ENCODE data around the gene SMC1B. TPM values are rescaled to one million over a fixed set of nuclear protein-coding genes. Genes with fewer than 3 reads are reported as not detected.

The SMC1B gene, protein sequence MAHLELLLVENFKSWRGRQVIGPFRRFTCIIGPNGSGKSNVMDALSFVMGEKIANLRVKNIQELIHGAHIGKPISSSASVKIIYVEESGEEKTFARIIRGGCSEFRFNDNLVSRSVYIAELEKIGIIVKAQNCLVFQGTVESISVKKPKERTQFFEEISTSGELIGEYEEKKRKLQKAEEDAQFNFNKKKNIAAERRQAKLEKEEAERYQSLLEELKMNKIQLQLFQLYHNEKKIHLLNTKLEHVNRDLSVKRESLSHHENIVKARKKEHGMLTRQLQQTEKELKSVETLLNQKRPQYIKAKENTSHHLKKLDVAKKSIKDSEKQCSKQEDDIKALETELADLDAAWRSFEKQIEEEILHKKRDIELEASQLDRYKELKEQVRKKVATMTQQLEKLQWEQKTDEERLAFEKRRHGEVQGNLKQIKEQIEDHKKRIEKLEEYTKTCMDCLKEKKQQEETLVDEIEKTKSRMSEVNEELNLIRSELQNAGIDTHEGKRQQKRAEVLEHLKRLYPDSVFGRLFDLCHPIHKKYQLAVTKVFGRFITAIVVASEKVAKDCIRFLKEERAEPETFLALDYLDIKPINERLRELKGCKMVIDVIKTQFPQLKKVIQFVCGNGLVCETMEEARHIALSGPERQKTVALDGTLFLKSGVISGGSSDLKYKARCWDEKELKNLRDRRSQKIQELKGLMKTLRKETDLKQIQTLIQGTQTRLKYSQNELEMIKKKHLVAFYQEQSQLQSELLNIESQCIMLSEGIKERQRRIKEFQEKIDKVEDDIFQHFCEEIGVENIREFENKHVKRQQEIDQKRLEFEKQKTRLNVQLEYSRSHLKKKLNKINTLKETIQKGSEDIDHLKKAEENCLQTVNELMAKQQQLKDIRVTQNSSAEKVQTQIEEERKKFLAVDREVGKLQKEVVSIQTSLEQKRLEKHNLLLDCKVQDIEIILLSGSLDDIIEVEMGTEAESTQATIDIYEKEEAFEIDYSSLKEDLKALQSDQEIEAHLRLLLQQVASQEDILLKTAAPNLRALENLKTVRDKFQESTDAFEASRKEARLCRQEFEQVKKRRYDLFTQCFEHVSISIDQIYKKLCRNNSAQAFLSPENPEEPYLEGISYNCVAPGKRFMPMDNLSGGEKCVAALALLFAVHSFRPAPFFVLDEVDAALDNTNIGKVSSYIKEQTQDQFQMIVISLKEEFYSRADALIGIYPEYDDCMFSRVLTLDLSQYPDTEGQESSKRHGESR
- 0.11 TPM for total RNA-seq

DNA sequence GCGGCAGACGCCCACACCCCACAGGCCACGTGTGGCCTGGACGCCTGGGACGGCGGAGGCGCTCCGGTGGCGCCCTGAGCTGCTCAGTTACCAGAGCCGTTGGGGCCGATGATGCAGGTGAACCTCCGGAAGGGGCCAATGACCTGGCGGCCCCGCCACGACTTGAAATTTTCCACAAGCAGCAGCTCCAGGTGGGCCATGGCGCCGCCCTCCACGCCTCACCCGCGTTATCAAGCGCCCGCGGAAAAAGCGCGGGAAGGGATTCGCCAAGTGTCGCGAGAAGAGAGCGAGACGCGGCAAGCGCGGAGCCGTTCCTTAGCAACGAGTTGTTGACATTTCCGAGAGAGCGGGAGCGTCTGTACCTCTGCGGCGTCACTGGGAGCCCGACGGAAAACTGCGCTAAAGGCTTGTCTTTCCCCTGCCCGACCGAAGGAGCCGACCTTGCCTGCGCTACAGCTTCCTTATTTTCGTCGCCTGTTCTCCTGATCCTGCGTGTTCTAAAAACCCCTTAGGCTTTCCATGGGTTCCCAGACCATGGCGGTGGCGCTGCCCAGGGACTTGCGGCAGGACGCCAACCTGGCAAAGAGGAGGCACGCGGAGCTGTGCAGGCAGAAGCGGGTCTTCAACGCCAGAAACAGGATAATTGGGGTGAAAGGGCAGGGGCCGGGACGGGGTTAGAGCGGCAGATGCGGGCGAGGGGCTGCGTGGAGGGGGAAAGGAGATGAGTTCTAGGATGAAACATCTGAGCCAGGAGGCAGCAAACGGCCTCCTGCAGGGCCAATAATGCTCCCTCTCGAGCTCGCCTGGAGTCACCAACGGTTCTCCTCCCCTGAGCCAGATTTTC is at the start of gene SMC1B, which contains the start of gene RIBC2:
Gene SMC1B, minus strand, starts transcription at position 232 of the 844 bp plus-strand sequence. Its CDS starts 32 bp downstream, at position 200.
Gene RIBC2, plus strand, starts transcription at position 326 of the 844 bp plus-strand sequence. Its CDS starts 194 bp downstream, at position 520.

DNA sequence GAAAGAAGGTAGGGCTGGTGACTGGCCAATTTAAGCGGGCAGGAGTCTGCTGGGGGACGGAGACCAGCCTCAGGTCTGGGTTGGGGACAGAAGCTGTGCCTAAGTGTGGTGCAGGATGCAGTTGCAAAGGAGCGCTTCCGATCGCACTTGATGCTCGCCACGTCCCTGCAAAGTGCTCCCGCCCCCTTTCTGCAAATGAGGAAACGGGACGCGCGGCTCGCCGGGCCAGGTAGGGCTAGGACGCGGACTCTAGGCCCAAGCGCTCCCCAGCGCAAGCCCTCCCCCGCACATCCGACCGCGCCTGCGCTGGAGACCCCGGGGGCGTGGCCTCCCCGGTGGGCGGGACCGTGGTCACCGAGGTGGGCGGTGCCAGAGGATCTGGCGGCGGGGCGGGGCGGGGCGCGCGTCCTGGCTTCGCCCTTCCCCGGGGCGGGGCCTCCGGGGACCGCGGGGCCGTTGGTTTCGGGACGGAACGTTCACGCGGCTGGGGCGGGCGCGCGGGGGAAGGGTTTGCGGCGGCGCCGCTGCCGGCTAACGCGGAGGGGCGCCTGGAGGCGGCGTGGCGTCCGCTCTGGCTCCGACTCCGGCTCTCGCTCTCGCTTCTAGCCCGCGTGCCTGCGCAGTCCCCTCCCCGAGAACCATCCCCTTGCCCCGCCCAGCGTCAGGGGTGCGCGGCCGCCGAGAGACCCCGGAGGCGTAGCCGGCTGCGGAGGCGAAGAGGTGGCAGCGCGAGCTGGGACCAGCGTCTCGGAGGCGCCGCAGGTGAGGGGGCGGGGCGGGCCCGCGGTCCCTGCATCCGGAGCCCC is 103.8 kb downstream of the SMC1B start, which contains the start of gene FAM118A:
Gene FAM118A, plus strand, starts transcription at position 513 of the 806 bp plus-strand sequence. CDS start 12,446 bp downstream, outside the sequence.

Other genes with a start within 250 kb of the SMC1B start
- gene NUP50, start 249.7 kb downstream of the SMC1B start, total RNA-seq: 65.0 TPM
- 35.2 TPM for gene KIAA0930, start 172.7 kb downstream of the SMC1B start, total RNA-seq
- 0.49 TPM for gene UPK3A, start 128.7 kb downstream of the SMC1B start, total RNA-seq
- gene FAM118A, start 103.7 kb downstream of the SMC1B start, total RNA-seq: 39.9 TPM
- 4.8 TPM for gene RIBC2, start 94 bp upstream of the SMC1B start, total RNA-seq
- gene FBLN1, start 89.3 kb upstream of the SMC1B start, total RNA-seq: 206 TPM